ENCODE data around the gene ABCC6.

DNA sequence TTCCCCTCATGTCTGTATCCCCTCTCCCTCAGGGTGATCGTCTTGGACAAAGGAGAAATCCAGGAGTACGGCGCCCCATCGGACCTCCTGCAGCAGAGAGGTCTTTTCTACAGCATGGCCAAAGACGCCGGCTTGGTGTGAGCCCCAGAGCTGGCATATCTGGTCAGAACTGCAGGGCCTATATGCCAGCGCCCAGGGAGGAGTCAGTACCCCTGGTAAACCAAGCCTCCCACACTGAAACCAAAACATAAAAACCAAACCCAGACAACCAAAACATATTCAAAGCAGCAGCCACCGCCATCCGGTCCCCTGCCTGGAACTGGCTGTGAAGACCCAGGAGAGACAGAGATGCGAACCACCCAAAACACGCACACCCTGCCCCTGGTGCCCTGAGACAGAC is 82.2 kb downstream of the ABCC6 start:
- no peak for TF ChIP-seq JUND (IDR thresholded peaks at IDR 0.05)
- TF ChIP-seq, protein P1, sequence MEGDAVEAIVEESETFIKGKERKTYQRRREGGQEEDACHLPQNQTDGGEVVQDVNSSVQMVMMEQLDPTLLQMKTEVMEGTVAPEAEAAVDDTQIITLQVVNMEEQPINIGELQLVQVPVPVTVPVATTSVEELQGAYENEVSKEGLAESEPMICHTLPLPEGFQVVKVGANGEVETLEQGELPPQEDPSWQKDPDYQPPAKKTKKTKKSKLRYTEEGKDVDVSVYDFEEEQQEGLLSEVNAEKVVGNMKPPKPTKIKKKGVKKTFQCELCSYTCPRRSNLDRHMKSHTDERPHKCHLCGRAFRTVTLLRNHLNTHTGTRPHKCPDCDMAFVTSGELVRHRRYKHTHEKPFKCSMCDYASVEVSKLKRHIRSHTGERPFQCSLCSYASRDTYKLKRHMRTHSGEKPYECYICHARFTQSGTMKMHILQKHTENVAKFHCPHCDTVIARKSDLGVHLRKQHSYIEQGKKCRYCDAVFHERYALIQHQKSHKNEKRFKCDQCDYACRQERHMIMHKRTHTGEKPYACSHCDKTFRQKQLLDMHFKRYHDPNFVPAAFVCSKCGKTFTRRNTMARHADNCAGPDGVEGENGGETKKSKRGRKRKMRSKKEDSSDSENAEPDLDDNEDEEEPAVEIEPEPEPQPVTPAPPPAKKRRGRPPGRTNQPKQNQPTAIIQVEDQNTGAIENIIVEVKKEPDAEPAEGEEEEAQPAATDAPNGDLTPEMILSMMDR (IDR thresholded peaks at IDR 0.05; ENCODE audit: low read depth, low read length, missing input control) = no peak
